ENCODE data around the gene MYLK4.

The MYLK4 gene

DNA sequence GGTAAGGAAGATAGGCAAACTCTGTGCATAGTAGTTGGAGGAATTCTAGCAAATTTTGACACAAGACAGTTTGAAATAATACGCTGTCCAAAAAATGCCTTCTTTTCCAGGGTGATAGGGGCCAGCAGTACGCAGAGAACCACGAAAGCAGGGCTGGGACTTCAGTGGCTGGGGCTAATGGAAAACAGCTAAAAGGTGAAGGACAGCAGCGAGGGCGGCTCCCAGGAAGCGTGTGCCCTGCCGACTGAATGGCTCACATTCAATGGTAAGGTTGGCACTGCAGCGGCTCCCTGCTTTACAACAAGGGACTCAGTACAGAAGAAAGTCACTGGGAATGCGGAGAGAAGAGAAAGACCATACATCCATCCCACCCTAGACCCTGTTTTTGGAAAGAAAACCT, 131.1 kb downstream of the MYLK4 start:
- no peak for TF ChIP-seq POLR2AphosphoS5 (IDR thresholded peaks at IDR 0.05; ENCODE audit: low read depth, low read length)
- TF ChIP-seq TAF1 (IDR thresholded peaks at IDR 0.05; ENCODE audit: borderline replicate concordance, insufficient read depth, low read length): no peak
- TF ChIP-seq, protein P1, sequence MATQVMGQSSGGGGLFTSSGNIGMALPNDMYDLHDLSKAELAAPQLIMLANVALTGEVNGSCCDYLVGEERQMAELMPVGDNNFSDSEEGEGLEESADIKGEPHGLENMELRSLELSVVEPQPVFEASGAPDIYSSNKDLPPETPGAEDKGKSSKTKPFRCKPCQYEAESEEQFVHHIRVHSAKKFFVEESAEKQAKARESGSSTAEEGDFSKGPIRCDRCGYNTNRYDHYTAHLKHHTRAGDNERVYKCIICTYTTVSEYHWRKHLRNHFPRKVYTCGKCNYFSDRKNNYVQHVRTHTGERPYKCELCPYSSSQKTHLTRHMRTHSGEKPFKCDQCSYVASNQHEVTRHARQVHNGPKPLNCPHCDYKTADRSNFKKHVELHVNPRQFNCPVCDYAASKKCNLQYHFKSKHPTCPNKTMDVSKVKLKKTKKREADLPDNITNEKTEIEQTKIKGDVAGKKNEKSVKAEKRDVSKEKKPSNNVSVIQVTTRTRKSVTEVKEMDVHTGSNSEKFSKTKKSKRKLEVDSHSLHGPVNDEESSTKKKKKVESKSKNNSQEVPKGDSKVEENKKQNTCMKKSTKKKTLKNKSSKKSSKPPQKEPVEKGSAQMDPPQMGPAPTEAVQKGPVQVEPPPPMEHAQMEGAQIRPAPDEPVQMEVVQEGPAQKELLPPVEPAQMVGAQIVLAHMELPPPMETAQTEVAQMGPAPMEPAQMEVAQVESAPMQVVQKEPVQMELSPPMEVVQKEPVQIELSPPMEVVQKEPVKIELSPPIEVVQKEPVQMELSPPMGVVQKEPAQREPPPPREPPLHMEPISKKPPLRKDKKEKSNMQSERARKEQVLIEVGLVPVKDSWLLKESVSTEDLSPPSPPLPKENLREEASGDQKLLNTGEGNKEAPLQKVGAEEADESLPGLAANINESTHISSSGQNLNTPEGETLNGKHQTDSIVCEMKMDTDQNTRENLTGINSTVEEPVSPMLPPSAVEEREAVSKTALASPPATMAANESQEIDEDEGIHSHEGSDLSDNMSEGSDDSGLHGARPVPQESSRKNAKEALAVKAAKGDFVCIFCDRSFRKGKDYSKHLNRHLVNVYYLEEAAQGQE (IDR thresholded peaks at IDR 0.05; ENCODE audit: insufficient read depth in 1 of 2, low read depth in 2 of 2, low read length in 2 of 2): no peak
- no peak for TF ChIP-seq FOXP2 (optimal IDR thresholded peaks at IDR 0.05; ENCODE audit: borderline replicate concordance, extremely low read depth, extremely low read length, insufficient read depth)
- no peak for TF ChIP-seq SIN3A (IDR thresholded peaks at IDR 0.05; ENCODE audit: borderline replicate concordance, insufficient read depth, low read length)

DNA sequence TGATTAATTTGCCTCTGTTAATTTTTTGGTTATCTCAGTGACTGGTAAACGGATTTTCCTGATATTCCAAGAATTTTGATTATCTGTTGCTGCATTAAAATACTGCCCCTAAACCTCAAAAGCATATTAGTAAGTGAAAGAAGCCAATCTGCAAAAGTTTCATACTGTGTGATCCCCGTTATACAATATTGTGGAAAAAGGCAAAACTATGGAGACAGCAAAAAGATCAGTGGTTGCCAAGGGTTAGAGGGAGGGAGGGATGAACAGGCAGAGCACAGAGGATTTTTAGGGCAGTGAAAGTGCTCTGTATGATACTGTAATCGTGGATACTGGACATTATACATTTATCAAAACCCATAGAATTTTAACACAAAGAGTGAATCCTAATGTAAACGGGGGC, 133.0 kb downstream of the MYLK4 start:
- TF ChIP-seq SIN3A (IDR thresholded peaks at IDR 0.05; ENCODE audit: borderline replicate concordance, insufficient read depth, low read length) (no peak), TAF1 (IDR thresholded peaks at IDR 0.05; ENCODE audit: borderline replicate concordance, insufficient read depth, low read length) (no peak), POLR2AphosphoS5 (IDR thresholded peaks at IDR 0.05; ENCODE audit: low read depth, low read length) (no peak), FOXP2 (optimal IDR thresholded peaks at IDR 0.05; ENCODE audit: borderline replicate concordance, extremely low read depth, extremely low read length, insufficient read depth) (no peak)
- TF ChIP-seq, protein P1 (IDR thresholded peaks at IDR 0.05; ENCODE audit: insufficient read depth in 1 of 2, low read depth in 2 of 2, low read length in 2 of 2): no peak

DNA sequence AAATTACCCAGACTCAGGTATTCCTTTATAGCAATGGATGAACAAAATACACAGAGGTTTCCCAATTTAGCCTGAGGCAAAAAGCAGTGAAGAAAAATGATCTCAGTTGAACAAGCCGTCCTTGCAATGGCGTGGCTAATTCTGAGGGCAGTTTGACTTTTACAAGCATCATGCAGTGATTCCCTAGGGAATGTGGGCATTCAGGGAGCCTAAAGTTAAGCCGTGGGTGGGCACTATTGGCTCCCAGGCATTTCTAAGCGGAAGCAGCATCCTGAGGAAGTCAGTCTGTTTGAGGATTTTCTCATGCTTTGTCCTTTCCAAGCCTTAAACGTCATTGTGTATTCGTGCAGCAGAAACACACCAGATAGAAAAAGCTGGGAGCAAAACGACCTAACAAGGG, 133.9 kb downstream of the MYLK4 start:
- TF ChIP-seq, protein P1 (IDR thresholded peaks at IDR 0.05; ENCODE audit: insufficient read depth in 1 of 2, low read depth in 2 of 2, low read length in 2 of 2): no peak
- TF ChIP-seq POLR2AphosphoS5 (IDR thresholded peaks at IDR 0.05; ENCODE audit: low read depth, low read length) (no peak), FOXP2 (optimal IDR thresholded peaks at IDR 0.05; ENCODE audit: borderline replicate concordance, extremely low read depth, extremely low read length, insufficient read depth) (no peak), TAF1 (IDR thresholded peaks at IDR 0.05; ENCODE audit: borderline replicate concordance, insufficient read depth, low read length) (no peak), SIN3A (IDR thresholded peaks at IDR 0.05; ENCODE audit: borderline replicate concordance, insufficient read depth, low read length) (no peak)

DNA sequence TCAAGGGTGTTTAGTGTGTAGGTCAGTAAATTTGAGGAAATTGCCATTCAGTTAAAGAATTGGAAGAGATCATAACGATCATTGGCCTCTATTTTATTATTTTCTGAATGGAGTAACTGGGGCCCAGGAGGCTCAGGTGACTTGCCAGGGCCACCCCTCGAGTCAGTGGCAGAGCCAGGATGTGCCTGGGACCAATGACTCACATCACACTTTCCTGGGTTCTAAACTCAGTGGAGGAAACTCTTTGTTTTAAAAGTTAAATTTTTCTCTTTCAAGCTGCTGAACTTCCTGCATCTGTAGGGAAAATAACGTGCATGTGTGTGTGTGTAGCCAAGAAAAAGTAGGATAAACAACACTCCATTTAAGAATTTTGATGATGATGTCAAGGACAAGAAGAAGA, 135.5 kb downstream of the MYLK4 start:
- TF ChIP-seq TAF1 (IDR thresholded peaks at IDR 0.05; ENCODE audit: borderline replicate concordance, insufficient read depth, low read length): no peak
- TF ChIP-seq, protein P1 (IDR thresholded peaks at IDR 0.05; ENCODE audit: insufficient read depth in 1 of 2, low read depth in 2 of 2, low read length in 2 of 2): no peak
- TF ChIP-seq SIN3A (IDR thresholded peaks at IDR 0.05; ENCODE audit: borderline replicate concordance, insufficient read depth, low read length): no peak
- TF ChIP-seq POLR2AphosphoS5 (IDR thresholded peaks at IDR 0.05; ENCODE audit: low read depth, low read length): no peak
- TF ChIP-seq FOXP2 (optimal IDR thresholded peaks at IDR 0.05; ENCODE audit: borderline replicate concordance, extremely low read depth, extremely low read length, insufficient read depth): no peak

DNA sequence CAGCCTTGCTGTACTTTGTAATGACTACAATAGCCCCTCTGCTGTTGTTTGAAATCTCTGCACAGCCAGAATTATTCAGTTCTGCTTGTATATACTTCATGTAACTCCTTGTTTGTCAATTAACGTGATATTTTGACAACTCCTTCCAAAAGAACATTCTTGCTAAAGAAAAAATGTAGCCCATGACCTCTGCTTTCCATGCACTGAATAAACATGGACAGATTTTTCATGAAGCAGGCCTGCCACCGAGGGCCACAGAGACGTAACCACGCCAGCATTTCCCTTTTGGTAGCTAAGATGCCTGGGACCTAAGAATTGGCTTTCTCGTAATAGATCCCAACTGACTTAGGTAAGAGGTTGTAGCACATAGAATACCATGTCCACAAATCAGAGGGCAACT, 135.9 kb downstream of the MYLK4 start:
- TF ChIP-seq POLR2AphosphoS5 (IDR thresholded peaks at IDR 0.05; ENCODE audit: low read depth, low read length) (no peak), TAF1 (IDR thresholded peaks at IDR 0.05; ENCODE audit: borderline replicate concordance, insufficient read depth, low read length) (no peak), SIN3A (IDR thresholded peaks at IDR 0.05; ENCODE audit: borderline replicate concordance, insufficient read depth, low read length) (no peak), FOXP2 (optimal IDR thresholded peaks at IDR 0.05; ENCODE audit: borderline replicate concordance, extremely low read depth, extremely low read length, insufficient read depth) (no peak)
- TF ChIP-seq, protein P1 (IDR thresholded peaks at IDR 0.05; ENCODE audit: insufficient read depth in 1 of 2, low read depth in 2 of 2, low read length in 2 of 2): no peak

Data from PFSK-1 (cell line).